Thoracic aorta (tissue), 2 donors: ENCODE data around the gene KRTAP17-1. TPM values are rescaled to one million over a fixed set of nuclear protein-coding genes. Genes with fewer than 3 reads are reported as not detected.

Source experiments
- ATAC-seq: fragments of 150-250 bp; one replicate; pipeline ENCODE4 v1.8.0; 2017; ENCODE audit warnings: low read depth; ENCODE audit not compliant: insufficient number of reproducible peaks, low FRiP score
- DNase-seq: peaks from one replicate; pipeline ENCODE4 v3.0.0-alpha.2; 2020; ENCODE audit warnings: low spot score
- H3K27ac ChIP-seq, 2 donors: fragments of 200-600 bp; sonication (generic); 1 replicate in 1 of 2; 2 replicates in 1 of 2; pipeline ENCODE4 v1.5.1; 2016; ENCODE audit warnings: mild to moderate bottlenecking in 2 of 2, moderate library complexity in 2 of 2
- H3K27me3 ChIP-seq: fragments of 200-600 bp; sonication (generic); replicated peaks from 2 replicates; pipeline ENCODE4 v1.6.0; 2016; ENCODE audit warnings: mild to moderate bottlenecking; ENCODE audit not compliant: insufficient read depth
- H3K36me3 ChIP-seq: fragments of 200-600 bp; sonication (generic); one replicate; pipeline ENCODE4 v1.5.1; 2016
- H3K4me1 ChIP-seq, 2 donors: fragments of 200-600 bp; sonication (generic); 1 replicate in 1 of 2; 2 replicates in 1 of 2; pipeline versions ENCODE4 v1.5.1 to v1.6.0; 2016; ENCODE audit warnings: low read depth in 2 of 2, mild to moderate bottlenecking in 1 of 2; ENCODE audit not compliant: control insufficient read depth in 1 of 2
- H3K4me3 ChIP-seq: fragments of 200-600 bp; sonication (generic); 2 replicates; pipeline ENCODE4 v1.5.1; 2016; ENCODE audit warnings: mild to moderate bottlenecking
- H3K9me3 ChIP-seq: fragments of 200-600 bp; sonication (generic); 2 replicates; pipeline ENCODE4 v1.5.1; 2016
- total RNA-seq, 2 donors: library from RNA; depleted of rRNA; stranded (reverse); fragments of >200 nt; gene quantifications; one replicate each; pipeline versions ENCODE4 v1.1.0 to v1.2.3, GENCODE V29; 2016
- TF ChIP-seq, protein P1 (sequence below): fragments of 200-600 bp; sonication (generic); IDR thresholded peaks from one replicate; pipeline ENCODE4 v1.5.1; 2019; ENCODE audit warnings: antibody characterized with exemption

KRTAP17-1 gene, protein sequence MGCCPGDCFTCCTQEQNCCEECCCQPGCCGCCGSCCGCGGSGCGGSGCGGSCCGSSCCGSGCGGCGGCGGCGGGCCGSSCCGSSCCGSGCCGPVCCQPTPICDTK
- not detected for total RNA-seq

DNA sequence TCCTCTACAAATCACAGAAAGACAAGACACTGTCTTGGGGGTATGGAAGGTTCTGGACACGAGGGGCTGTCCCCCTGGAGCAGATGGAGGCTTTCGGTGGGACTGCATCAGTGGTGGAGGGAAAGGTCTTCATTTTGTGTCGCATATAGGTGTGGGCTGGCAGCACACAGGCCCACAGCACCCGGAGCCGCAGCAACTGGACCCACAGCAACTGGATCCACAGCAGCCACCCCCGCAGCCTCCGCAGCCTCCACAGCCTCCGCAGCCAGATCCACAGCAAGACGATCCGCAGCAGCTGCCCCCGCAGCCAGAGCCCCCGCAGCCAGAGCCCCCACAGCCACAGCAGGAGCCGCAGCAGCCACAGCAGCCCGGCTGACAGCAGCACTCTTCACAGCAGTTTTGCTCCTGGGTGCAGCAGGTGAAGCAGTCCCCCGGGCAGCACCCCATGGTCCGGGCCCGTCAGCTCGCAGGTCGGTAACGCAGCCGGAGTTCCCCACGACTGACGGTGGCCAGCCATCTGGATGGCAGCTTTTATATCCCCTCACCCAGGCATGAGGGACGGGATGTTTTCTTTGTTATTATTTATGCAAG is at the start of gene KRTAP17-1:
Gene KRTAP17-1, minus strand, starts transcription at position 507 of the 591 bp plus-strand sequence. Its CDS starts 60 bp downstream, at position 447.
- H3K4me1 ChIP-seq, result no peaks in the 10 kb centered on the region

DNA sequence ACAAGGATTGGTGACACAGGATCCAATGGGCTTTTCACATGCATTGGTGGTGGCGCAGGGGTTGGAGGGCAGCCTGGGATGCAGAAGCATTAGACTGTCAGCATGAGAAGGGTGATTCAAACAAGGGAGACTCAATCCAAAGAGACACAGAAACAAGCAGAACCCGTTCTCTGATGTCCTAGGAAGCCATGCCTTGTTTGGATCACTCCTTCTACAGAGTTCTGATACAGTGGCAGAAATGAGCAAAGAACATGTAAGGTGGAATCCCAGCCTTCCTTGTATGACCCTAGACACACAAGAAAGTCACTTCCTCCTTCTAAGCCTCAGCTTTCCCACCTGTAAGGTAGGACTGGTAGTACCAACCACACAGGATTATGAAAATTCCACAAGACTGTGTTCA is 48.4 kb upstream of the KRTAP17-1 start:
- TF ChIP-seq, protein P1, sequence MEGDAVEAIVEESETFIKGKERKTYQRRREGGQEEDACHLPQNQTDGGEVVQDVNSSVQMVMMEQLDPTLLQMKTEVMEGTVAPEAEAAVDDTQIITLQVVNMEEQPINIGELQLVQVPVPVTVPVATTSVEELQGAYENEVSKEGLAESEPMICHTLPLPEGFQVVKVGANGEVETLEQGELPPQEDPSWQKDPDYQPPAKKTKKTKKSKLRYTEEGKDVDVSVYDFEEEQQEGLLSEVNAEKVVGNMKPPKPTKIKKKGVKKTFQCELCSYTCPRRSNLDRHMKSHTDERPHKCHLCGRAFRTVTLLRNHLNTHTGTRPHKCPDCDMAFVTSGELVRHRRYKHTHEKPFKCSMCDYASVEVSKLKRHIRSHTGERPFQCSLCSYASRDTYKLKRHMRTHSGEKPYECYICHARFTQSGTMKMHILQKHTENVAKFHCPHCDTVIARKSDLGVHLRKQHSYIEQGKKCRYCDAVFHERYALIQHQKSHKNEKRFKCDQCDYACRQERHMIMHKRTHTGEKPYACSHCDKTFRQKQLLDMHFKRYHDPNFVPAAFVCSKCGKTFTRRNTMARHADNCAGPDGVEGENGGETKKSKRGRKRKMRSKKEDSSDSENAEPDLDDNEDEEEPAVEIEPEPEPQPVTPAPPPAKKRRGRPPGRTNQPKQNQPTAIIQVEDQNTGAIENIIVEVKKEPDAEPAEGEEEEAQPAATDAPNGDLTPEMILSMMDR, result no peak
- no peaks in the 10 kb centered on the region for H3K27me3 ChIP-seq
- H3K27ac ChIP-seq, result no peak overlapping the region
- H3K4me3 ChIP-seq, result no peak overlapping the region
- H3K4me1 ChIP-seq, result no peaks in the 10 kb centered on the region
- no peaks in the 10 kb centered on the region for H3K36me3 ChIP-seq
- no peak for ATAC-seq
- no peak for DNase-seq
- no peaks in the 10 kb centered on the region for H3K9me3 ChIP-seq

More for the DNA sequence above, at the start of gene KRTAP17-1:
- no peak within 1 kb of the TSS for H3K4me3 ChIP-seq
- TF ChIP-seq, protein P1, result no peak
- H3K9me3 ChIP-seq, result peaks cover 5% of the 10 kb centered on the region
- H3K36me3 ChIP-seq, result no peaks in the 10 kb centered on the region
- H3K27me3 ChIP-seq, result no peaks in the 10 kb centered on the region
- H3K27ac ChIP-seq, result no peak within 1 kb of the TSS
- ATAC-seq (no peak), DNase-seq (no peak)

DNA sequence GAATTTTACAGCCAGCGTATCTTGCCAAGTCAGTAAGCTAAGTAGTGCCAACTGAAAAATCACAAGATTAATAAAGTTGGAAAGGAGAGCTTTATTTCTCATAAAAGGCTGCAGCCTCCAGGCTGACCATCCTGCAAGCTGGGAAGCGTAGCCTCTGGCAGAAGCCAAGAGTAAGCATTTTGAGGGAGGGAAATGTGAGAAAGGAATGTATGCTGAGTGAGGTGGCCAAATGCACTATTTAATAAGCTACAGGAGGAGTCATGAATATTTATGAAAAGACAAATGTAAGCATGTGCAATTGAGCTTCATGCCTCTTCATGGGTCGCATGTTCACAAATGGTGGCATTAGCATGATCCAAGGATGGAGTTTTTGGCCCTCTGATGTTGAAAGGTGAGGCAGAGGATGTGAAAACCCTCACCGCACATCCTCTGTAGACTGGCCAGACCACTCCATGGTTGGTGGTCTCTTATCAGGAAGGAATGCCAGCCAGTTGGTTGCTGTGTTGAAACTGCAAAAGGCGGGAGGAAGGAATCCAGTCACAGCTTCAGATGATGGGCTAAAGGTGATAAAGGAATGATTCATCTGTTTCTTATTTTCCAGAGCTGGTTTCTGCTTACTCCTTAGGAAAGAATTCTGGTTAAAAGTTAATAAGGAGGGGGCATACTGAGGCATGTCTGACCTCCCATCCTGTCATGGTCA is 44.9 kb upstream of the KRTAP17-1 start:
- Histone ChIP-seq H3K36me3 (no peaks in the 10 kb centered on the region), H3K4me3 (no peak overlapping the region), H3K4me1 (no peaks in the 10 kb centered on the region), H3K27ac (no peak overlapping the region), H3K9me3 (no peaks in the 10 kb centered on the region), H3K27me3 (no peaks in the 10 kb centered on the region)
- no peak for DNase-seq
- TF ChIP-seq, protein P1, result no peak
- no peak for ATAC-seq

DNA sequence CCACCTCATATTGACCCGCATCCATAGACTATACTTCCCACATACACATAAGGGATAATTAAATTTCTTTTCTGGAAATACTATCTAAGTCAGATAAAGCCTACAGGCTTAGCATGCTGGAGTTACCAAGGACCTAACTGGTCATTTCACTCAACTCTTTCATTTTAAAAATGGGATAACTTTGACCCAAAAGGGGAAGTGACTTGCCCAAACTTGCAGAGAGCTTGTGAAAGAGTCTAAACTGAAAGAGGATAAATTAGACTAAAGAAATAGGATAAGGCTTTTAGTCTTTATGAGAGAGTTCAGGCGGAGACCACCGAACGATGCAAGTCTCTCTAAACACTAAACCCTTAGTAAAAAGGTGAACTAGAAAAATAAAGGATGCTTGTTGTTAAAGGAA is 39.0 kb upstream of the KRTAP17-1 start:
- Histone ChIP-seq H3K4me3 (no peak overlapping the region), H3K27ac (no peak overlapping the region), H3K9me3 (no peaks in the 10 kb centered on the region), H3K36me3 (no peaks in the 10 kb centered on the region), H3K27me3 (no peaks in the 10 kb centered on the region), H3K4me1 (no peaks in the 10 kb centered on the region)
- TF ChIP-seq, protein P1, result no peak
- ATAC-seq, result no peak
- no peak for DNase-seq

DNA sequence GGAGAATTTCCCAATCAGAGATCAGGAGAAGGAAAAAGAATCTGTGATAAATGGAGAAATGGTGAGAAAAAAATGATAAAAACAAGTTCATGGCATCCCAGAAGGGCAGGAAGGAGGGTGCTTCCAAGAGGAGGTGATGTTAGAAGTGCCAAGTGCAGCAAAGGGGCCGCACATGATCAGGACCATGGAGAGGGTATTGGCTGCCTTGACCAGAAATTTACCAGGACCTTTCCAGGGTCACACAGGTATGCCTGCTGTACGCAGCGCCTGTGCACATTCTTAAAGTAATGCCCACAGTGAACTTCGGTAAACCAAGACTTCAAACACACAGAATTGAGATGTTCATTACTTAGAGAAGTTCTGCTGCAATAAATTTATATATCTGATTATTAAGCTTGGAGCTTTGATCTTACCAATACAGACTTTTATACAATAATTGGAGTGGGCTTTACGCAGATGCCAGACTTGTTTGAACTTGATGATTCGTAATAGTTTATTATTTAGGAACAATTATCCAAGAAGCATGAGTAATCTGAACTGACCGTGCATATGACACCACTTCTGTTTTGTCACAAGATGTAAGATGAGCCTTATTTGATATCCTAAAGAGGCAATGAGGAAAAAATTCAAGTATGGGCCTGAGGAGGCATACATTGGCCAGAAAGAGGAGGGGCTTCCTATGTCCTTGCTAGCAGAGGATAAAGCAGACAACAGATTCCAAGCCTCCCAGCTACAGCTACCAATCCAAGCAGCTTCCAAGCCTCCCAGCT is 37.3 kb upstream of the KRTAP17-1 start:
- no peak for DNase-seq
- TF ChIP-seq, protein P1, result no peak

More for the DNA sequence above, 37.3 kb upstream of the KRTAP17-1 start:
- H3K9me3 ChIP-seq, result no peaks in the 10 kb centered on the region
- no peaks in the 10 kb centered on the region for H3K27me3 ChIP-seq
- ATAC-seq, result no peak
- H3K4me3 ChIP-seq, result no peak overlapping the region
- H3K4me1 ChIP-seq, result no peaks in the 10 kb centered on the region
- no peaks in the 10 kb centered on the region for H3K36me3 ChIP-seq
- no peak overlapping the region for H3K27ac ChIP-seq
